Smooth muscle cell (in vitro differentiated cells): ENCODE results near the gene SBK2. TPM values are rescaled to one million over a fixed set of nuclear protein-coding genes. Genes with fewer than 3 reads are reported as not detected.

Experiments
- DNase-seq: peaks from one replicate; lab custom pipeline; 2025; ENCODE audit not compliant: unreplicated experiment; lab: John Stamatoyannopoulos, UW
- H2AFZ ChIP-seq: fragments of 200-600 bp; sonication (generic); 2 replicates; pipeline ENCODE4 v1.6.0; 2016; ENCODE audit warnings: antibody characterized with exemption, low read depth, mild to moderate bottlenecking
- H3F3A ChIP-seq: fragments of 200-600 bp; sonication (generic); 2 replicates; pipeline ENCODE4 v1.6.0; 2017; ENCODE audit warnings: antibody characterized with exemption, low read depth
- H3K27ac ChIP-seq: fragments of 200-600 bp; sonication (generic); 2 replicates; pipeline ENCODE4 v1.5.1; 2016; ENCODE audit warnings: low read depth, mild to moderate bottlenecking
- H3K27me3 ChIP-seq: fragments of 200-600 bp; sonication (generic); 2 replicates; pipeline ENCODE4 v1.6.1; 2016; ENCODE audit warnings: low read depth, mild to moderate bottlenecking
- H3K36me3 ChIP-seq: fragments of 200-600 bp; sonication (generic); 2 replicates; pipeline ENCODE4 v1.5.1; 2016; ENCODE audit warnings: low read depth
- H3K4me1 ChIP-seq: fragments of 200-600 bp; sonication (generic); 2 replicates; pipeline ENCODE4 v1.5.1; 2016; ENCODE audit warnings: low read depth
- H3K4me2 ChIP-seq: fragments of 200-600 bp; sonication (generic); 2 replicates; pipeline ENCODE4 v1.6.0; 2016; ENCODE audit warnings: mild to moderate bottlenecking
- H3K4me3 ChIP-seq: fragments of 200-600 bp; sonication (generic); 2 replicates; pipeline ENCODE4 v1.5.1; 2016; ENCODE audit warnings: mild to moderate bottlenecking
- H3K79me2 ChIP-seq: fragments of 200-600 bp; sonication (generic); 2 replicates; pipeline ENCODE4 v1.6.0; 2016; ENCODE audit warnings: low read depth, mild to moderate bottlenecking
- H3K9ac ChIP-seq: fragments of 200-600 bp; sonication (generic); 2 replicates; pipeline ENCODE4 v1.6.0; 2016; ENCODE audit warnings: low read depth
- H3K9me3 ChIP-seq: fragments of 200-600 bp; sonication (generic); replicated peaks from 2 replicates; pipeline ENCODE4 v1.5.1; 2016; ENCODE audit warnings: low read depth
- H4K20me1 ChIP-seq: fragments of 200-600 bp; sonication (generic); 2 replicates; pipeline ENCODE4 v1.6.0; 2016; ENCODE audit warnings: low read depth
- CTCF ChIP-seq: fragments of 200-600 bp; sonication (generic); IDR thresholded peaks from 2 replicates; pipeline ENCODE4 v1.5.1; 2017; ENCODE audit warnings: borderline replicate concordance, mild to moderate bottlenecking, antibody characterized with exemption; ENCODE audit not compliant: insufficient read depth, poor library complexity, severe bottlenecking
- WGBS: methylation state at CpG from one replicate; pipeline ENCODE4 v1.1.7; 2016; ENCODE audit warnings: low lambda C conversion rate; 5-methylcytosine and 5-hydroxymethylcytosine counted together
- polyA plus RNA-seq: library from polyadenylated mRNA; unstranded; fragments of >200 nt; fragmentation: Nextera tagmentation; extraction: Ambion mirVana; gene quantifications from 2 replicates; pipeline ENCODE4 v1.2.1, GENCODE V29; 2016
- total RNA-seq: library from RNA; depleted of rRNA; stranded (reverse); fragments of >200 nt; gene quantifications from 2 replicates; pipeline ENCODE4 v1.2.3, GENCODE V29; 2014

SBK2 gene
- total and polyA plus RNA-seq, 2 experiments from 2014 or later: not detected

- DNase-seq: no peak
- H3F3A ChIP-seq: no peaks in the 10 kb centered on the region
- H3K27me3 ChIP-seq: no peaks in the 10 kb centered on the region
- no peaks in the 10 kb centered on the region for H3K9me3 ChIP-seq
- H3K27ac ChIP-seq: no peak overlapping the region
- H4K20me1 ChIP-seq: no peaks in the 10 kb centered on the region
- TF ChIP-seq CTCF: no peak
- H3K9ac ChIP-seq: no peak overlapping the region
- no peaks in the 10 kb centered on the region for H3K4me1 ChIP-seq
- no peak overlapping the region for H2AFZ ChIP-seq
- 81% methylated on average over 10 of the region's 10 CpGs for WGBS
- H3K4me2 ChIP-seq: no peak overlapping the region
- H3K4me3 ChIP-seq: no peak overlapping the region
- no peaks in the 10 kb centered on the region for H3K79me2 ChIP-seq
- no peaks in the 10 kb centered on the region for H3K36me3 ChIP-seq
Observed at GRCh38 chr19:55519451-55520311, 17.3 kb downstream of the SBK2 start.

- no peaks in the 10 kb centered on the region for H3K36me3 ChIP-seq
- no peaks in the 10 kb centered on the region for H3K79me2 ChIP-seq
- H3K27ac ChIP-seq: peak overlapping the region; percentile 52
- peak; percentile 78 for DNase-seq
- peak overlapping the region; percentile 89 for H3K4me2 ChIP-seq
- H3K9ac ChIP-seq: peak overlapping the region; percentile 84
- no peaks in the 10 kb centered on the region for H3F3A ChIP-seq
- no peaks in the 10 kb centered on the region for H4K20me1 ChIP-seq
- H3K4me1 ChIP-seq: no peaks in the 10 kb centered on the region
- peak overlapping the region; percentile 72 for H2AFZ ChIP-seq
- no peaks in the 10 kb centered on the region for H3K9me3 ChIP-seq
- no peaks in the 10 kb centered on the region for H3K27me3 ChIP-seq
- TF ChIP-seq CTCF: peak; percentile 85
- H3K4me3 ChIP-seq: peak overlapping the region; percentile 53
- 27% methylated on average over 45 of the region's 61 CpGs for WGBS
Observed at GRCh38 chr19:55516878-55517620, 19.9 kb downstream of the SBK2 start.

- Histone ChIP-seq H3K79me2 (no peaks in the 10 kb centered on the region), H3K4me3 (no peak overlapping the region), H3K36me3 (no peaks in the 10 kb centered on the region), H4K20me1 (no peaks in the 10 kb centered on the region), H3K4me1 (no peaks in the 10 kb centered on the region), H2AFZ (no peak overlapping the region), H3K27me3 (no peaks in the 10 kb centered on the region), H3K9me3 (no peaks in the 10 kb centered on the region), H3K9ac (no peak overlapping the region), H3K4me2 (no peak overlapping the region), H3F3A (no peaks in the 10 kb centered on the region), H3K27ac (no peak overlapping the region)
- 88% methylated on average over 10 of the region's 10 CpGs for WGBS
- no peak for TF ChIP-seq CTCF
- no peak for DNase-seq
Observed at GRCh38 chr19:55508120-55508519, 28.8 kb downstream of the SBK2 start.
